ENCODE measurements around the gene TRIM71.
"Not testable (repeated sequence)": the region's sequence is repeated elsewhere in the genome, so short reads cannot be mapped to it uniquely, and the experiment has no call there.

TRIM71 gene

DNA sequence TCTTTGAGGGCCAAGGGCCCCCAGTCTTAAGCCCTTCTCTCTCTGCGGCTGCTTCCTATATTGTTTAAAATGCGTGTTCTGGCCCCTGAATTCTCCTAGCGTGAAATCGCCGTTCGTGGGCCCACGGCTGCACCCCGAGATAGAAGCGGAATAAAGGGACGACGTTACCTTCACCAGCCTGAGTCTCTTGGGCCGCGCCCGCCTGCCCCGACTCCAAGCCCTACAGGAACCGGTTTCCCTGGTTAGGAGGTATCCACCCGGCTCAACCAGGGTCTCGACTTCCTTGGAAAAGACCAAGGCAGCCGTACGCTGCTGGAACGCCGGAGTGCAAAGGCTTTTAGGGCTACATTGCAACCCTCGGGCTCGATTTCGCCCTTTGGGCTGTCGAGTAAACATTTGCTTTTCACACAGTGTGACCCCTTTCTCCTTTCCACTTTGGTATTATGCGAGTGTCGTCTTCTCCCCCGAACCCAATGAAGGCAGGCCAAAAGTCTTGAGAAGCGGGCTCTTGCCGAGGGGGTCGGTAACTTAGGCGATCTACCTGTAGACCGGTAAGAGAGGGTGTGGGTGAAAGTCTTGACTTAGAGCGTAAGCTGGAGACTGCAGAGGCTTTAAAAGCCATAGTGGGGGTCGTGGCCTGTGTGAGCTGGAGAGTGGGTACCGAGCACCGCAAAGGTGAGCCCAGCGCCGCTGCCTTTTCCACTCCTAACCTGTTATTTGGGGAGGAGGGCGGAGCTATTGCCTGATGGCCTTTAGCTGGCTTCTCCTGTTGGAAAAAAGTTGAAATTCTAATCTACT, 2.0 kb downstream of the TRIM71 start:
- DNase-seq (ENCODE audit: low read depth), result no peak

DNA sequence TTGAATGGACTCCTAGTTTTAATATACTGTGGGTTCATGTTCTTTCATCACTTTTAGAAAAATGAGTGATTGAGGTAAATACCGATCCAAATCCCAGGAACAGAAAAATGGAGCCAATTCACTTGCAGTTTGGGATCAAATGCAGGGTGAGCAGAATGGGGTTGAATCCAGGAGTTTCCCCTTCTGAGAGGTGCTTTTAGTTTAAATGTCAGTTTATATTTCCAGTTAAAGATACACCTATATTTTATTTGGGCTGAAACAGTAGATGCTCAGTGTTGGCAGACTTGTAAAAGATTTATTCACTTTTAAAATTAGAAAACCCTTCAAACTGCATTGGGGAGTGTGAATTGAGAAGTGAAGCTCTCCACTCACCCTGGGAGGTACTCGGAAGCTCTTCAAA, 2.6 kb downstream of the TRIM71 start:
- DNase-seq (ENCODE audit: low read depth), result no peak

DNA sequence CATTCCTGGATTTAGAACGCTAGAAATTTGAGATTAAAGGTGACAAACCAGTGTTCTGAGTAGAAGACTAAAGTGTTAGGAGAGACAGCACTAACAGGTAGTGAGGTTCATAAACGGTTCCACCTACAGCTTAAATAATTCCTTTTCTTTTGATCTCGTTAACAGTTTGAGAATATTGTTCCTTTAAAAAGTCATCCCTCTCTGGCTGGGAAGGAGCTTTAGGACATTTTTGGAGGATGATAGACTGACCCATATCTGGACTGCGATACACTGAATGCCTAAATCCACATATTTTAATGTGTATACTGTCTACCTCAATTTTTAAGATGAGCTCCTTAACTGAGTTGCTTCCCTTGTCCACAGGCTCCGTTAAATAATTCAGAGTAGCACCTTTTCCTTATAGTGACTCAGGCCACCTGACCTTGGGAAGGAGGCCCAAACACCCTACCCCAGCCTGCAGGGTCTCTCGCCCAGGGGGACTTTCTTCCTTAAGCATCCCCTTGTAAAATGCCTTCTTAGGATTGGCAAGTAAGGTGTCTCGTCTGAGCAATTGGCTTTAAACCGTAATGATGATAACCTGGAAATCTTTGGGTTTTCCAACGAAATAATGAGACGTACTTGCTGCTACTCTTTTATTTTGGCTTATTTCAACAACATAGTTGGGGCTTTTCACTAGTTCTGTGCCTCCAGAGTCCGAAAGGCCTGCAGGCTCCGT, 3.3 kb downstream of the TRIM71 start:
- no peak for DNase-seq (ENCODE audit: low read depth)

DNA sequence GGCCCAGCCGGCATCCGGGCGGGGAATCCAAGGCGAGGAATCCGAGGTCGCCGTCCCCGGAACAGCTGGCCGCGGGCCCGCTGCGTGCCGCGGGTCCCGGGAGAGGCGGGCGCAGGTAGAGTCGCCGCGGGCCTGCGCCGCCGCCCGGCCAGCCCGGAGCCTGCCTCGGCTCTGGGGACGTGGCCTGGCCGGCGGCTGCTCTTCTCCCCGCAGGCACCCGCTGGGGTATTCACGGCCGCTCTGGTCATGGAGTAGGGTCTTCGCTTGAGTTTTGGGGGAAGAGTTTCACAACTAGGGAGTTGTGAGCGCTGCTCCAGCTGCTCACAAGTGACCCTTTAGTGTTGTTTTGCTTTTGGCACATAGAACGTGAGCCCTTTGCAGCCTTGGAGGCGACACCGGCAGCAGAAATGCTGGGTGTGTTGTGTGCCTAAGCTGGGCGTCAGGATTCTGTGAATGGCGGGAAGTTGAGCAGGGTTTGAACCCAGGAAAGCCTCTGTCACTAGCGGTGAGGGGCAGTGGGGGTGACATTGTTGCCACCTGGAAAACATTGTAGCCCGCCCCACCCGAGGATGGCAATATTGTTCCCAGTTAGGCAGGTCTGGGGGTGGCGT, 4.0 kb downstream of the TRIM71 start:
- no peak for DNase-seq (ENCODE audit: low read depth)

DNA sequence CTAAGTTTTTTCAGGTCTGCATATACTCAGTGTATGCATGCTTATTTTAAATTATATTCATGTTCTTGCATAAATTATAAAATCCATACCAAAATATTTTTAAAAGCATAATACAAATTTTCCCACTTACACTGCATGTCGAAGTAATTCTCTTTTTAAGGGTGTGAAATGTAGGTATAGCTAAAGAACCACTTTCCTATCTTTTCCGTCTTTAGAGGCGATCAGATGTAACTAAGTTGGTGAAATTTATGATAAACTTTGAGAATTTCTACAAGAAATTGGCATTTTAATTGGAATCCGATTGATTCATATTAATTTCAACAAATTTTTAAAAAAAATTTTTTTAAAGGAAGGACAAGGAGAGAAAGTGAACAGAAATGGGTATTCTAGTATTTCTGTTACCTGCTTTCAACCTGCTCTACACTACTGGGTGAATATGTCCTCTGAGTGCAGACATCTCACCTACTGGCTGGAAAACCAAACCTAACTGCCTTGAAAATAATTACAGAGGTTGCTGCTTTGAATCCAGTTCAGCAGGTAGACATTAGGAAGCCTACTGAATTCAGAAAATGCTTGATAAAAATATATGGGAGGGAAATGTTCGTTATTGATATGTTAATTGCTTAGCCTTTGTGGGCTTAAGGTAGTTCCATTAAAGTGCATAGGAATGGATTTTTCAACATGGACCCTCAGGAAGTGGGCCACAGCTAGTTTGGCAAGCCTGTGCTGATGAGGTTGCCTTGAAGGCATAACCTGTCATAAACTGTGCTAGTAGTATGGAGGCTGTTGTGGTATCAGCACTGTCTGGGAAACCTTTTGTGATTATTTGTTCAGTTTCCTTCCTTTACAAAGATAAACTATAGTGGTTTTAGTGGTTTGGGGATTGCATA, 5.1 kb downstream of the TRIM71 start:
- no peak for DNase-seq (ENCODE audit: low read depth)

DNA sequence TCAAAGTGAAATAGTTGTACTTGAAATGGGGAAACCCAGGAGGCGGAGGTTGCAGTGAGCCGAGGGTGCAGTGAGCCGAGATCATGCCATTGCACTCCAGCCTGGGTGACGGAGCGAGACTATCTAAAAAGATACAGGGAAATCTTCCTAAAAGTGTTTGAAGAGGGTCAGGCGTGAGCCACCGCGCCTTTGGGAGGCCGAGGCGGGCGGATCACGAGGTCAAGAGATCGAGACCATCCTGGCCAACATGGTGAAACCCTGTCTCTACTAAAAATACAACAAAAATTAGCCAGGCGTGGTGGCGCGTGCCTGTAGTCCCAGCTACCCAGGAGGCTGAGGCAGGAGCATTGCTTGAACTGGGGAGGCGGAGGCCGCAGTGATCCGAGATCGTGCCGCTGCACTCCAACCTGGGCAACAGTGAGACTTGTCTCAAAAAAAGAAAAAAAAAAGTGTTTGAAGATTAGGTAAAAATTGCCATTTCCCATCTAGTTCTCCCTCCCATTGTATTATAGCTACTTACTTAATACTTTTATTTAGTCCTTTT, 5.9 kb downstream of the TRIM71 start:
- not testable (repeated sequence) for DNase-seq (ENCODE audit: low read depth)

DNA sequence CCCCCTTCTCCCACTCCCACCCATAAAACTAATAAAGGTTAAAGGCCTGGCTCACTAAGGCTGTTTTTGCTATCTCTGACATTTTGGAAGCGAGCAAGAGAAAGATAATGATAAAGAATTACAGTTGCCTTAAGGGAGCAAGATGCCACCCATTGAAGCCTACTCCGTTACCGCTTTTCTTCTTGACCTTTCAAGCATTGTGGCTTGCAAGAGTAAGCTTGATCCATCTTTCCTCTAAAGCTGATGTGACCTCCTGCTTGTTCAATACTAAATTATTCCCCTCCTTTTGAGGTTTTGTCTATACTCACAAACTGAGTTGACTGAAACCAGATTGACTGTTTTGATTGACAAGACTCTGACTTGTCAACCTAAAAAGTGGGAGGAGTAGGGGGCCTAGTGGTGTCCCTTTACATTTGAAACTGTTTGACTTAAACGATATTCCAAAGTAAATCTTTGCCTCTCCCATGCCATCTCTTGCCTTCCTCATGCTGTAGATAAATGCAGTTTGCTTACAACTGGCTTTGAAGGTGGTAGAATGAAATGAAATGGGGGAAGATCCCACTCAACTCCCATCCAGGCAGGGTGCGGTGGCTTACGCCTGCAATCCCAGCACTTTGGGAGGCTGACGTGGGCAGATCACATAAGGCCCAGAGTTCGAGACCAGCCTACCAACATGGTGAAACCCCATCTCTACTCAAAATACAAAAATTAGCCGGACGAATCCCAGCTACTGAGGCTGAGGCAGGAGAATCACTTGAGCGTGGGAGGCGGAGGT, 8.0 kb downstream of the TRIM71 start:
- no peak for DNase-seq (ENCODE audit: low read depth)

DNA sequence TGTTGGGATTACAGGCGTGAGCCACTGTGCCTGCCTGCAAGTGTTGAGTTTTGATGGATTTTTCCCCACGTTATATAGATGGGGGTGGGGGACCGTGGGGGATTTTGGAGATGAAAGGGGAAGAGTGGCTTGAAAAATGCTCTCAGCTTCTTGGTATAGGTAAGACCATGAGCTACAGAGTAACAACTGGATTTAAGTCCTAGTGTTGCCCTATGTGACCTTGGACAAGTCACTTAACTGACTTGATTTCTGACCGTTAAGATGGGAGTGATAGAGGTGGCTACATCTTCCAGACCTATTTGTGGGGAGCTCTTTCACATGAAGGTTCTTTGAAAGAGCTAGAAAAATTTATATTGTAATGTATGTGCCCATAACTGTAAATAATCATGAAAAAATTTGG, 13.3 kb downstream of the TRIM71 start:
- no peak for DNase-seq (ENCODE audit: low read depth)

DNA sequence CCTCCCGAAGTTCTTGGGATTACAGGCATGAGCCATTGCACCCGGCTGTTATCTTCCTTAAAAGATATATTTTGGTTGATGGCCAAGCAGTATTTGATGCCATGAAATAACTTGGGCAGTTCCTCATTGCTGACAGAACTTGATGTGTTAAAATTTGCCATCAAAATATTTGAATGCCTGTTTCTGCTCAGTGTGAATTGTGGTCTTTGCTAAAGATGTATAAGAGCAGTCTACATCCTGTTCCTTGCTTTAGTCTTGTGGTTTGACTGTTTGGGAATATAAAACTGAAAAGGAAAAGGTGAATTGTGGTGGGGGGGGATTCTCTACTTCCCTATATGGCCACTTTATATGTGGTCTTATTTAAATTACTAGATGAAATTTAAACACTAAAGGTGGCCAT, 14.0 kb downstream of the TRIM71 start:
- no peak for DNase-seq (ENCODE audit: low read depth)

DNA sequence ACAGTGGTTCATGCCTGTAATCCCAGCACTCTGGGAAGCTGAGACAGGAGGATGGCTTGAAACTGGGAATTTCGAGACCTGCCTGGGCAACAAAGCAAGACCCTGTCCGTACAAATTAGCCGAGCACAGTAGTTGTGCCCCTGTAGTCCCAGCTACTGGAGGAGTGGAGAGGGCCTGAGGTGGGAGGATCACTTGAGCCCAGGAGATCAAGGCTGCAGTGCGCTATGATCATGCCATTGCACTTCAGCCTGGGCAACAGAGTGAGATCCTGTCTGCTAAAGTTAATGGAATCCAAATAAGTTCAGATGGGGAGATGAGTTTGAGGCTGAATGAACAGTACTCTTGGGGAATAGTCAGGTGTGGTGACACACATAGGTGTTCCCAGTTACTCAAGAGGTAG, 14.4 kb downstream of the TRIM71 start:
- DNase-seq (ENCODE audit: low read depth), result no peak

DNA sequence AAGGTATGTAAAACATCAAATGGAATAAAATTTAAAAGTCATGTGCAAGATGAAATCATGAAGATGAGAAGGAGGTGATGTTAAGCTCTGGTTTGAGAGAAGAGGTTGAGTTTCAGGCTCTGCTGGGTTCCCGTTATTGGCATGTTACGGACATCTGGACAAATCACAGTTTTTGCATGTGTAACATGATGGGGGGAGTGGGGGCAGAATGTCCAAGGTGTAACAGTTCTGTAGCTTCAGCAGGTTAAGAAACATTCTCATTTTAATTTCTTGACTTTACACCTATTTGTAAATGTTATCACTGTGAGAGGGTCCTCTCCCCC, 17.2 kb downstream of the TRIM71 start:
- DNase-seq (ENCODE audit: low read depth), result no peak

DNA sequence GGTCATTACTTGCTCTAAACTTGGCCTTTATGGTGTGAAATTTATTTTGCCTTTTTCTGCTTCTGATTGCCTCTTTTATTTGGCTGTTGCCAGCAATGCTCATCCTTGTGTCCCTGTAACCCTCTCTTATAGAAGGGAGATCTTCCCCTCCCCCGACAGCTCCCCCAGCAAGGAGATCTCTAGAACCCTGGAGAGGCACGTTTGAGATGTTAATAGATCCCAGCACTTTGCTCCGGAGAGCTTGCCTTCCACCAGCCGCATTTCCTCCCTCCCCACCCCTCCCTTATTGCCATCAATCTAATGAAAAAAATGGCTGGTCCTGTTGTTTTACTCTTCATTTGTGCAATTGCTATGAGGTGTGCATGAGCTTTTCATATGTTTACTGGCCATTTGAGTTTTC, 18.2 kb downstream of the TRIM71 start:
- no peak for DNase-seq (ENCODE audit: low read depth)

DNA sequence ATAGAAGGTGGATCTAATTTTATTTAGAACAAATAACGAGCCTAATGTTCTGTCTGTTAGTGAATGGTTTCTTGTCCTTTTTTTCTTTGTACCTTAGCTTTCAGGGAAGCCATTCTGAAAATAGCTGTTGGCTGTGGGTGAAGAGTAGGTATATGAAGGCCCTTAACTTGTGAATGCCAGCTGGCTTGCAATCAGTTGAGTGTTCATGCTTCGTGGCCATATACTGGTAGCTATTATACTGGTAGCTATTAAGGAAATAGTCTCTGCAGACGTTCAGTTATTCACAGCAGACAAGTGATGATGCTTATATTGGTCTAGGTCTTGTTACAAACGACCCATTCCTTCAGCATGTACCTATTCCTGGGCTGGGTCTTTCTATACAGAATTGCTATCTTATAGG, 18.8 kb downstream of the TRIM71 start:
- no peak for DNase-seq (ENCODE audit: low read depth)

DNA sequence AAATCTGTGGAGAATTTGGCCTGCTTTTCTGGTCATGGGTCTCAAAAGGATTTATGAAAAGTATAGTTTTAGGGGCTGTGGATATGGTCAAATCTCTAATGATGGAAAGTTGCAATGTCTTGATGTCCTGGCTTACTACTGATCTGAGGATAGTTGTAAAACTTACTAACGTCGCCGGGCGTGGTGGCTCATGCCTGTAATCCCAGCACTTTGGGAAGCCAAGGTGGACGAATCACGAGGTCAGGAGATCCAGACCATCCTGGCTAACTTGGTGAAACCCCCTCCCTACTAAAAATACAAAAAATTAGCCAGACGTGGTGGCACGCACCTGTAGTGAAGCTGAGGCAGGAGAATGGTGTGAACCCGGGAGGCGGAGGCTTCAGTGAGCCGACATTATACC, 19.6 kb downstream of the TRIM71 start:
- no peak for DNase-seq (ENCODE audit: low read depth)

DNA sequence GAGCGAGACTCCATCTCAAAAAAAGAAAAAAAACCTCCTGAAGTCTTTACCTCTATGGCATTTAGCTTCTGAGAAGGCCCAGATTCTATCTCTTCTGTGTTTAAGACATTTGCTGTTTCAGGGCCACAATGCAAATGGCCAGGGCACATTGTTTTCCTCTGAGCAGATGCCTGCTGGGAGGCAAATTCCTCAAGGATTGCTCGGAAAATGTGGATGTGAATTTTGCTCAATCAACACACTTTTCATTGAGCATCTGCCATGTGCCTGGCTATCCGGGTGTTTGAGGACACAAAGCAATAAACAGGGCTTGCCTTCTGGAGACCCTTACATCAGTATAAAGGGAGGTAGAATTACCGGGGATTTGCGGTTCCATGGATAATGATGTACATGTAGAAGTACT, 20.0 kb downstream of the TRIM71 start:
- DNase-seq (ENCODE audit: low read depth), result no peak

DNA sequence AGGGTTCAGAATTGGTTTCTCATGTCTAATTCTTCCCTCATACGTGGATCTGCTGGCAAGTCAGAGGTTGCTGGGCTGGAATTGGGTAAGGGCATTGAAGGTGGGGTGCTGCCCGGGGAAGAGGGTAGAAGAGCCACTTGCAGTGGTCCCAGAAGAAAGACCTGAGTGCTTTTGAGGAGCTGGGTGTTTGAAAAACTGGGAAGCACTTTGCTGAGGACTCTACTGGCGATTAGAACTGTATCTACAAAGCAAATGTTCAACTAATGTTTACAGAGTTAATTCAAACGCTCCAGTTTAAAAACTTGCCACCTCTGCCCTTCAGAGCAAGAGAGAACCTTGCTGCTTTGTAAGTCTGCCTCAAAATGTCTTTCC, 21.9 kb downstream of the TRIM71 start:
- no peak for DNase-seq (ENCODE audit: low read depth)

DNA sequence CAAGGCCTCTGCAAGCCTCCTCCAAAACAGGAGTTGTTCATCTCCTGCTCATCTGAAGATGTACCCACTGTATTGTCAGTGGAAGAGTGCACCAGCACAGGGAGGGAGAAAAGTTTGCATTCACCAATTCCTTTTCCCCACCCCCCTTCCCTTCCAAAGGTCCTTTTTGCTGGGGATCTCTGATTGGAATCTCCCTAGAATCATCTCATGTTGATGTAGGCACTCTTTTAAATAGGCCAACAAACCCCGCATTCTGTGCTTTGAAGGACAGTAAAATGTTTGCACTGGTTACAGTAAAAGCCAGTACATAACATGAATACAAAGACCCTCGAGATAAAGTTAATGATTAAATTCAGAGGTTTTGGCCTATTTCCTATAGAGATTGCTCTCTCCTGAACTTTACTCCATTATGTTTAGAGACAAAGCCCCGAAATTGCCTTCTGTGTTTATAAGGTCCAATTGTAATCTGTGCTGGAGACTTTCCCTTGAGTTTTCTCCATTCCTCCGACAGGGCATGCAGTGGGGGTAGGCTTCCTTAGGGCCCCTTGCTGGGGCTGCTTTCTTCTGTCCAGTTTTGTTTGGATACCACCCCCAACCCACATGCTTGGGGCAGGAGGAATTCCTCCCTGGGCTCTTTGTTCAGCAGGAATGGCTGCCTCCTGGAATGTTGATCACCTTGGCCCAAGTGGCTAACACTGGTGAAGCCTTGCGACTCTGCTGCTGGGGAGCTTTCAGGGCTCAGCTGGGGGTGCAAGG, 22.5 kb downstream of the TRIM71 start:
- DNase-seq (ENCODE audit: low read depth), result no peak

DNA sequence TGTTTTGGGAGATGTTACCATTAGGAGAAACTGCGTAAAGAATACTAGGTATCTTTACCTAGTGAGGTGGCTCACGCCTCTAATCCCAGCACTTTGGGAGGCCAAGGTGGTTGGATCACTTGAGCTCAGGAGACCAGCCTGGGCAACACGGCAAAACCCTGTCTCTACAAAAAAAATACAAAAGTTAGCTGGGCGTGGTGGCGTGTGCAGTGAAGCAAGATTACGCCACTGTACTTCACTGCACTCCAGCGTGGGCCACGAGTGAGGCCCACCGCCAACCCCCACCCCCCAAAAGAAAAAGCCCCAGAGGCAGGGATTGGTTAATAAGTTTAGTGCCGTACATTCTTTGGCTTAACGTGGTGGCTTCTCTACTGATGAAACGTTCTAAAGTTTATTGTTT, 23.5 kb downstream of the TRIM71 start:
- no peak for DNase-seq (ENCODE audit: low read depth)

DNA sequence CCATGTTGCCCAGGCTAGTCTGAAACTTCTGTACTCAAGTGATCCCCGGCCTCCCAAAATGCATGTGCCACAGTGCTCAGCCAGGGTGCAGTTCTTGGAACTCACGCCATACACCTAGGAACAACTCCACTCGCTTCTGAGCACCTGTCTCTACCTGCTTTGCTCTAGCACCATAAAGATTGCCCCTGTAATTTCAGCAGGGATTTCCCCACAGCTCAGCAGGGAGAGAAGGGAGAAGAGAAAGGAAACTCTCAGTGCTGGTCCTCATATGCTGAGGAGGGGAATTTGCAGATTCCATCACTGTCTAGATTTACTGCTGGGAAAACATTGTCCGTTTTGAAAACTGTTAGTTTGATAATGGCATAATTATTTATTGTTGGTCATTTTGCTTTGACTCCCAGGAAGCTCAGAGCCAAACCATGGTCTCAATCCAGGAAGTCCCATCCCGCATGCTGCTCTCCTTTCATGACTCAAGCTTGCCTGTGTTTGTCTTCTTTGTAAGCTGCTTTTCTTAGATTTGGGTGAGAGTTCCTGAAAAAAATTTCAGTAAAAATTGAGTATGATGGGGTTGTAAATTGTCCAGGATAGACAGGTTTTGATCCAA, 24.2 kb downstream of the TRIM71 start:
- no peak for DNase-seq (ENCODE audit: low read depth)

DNA sequence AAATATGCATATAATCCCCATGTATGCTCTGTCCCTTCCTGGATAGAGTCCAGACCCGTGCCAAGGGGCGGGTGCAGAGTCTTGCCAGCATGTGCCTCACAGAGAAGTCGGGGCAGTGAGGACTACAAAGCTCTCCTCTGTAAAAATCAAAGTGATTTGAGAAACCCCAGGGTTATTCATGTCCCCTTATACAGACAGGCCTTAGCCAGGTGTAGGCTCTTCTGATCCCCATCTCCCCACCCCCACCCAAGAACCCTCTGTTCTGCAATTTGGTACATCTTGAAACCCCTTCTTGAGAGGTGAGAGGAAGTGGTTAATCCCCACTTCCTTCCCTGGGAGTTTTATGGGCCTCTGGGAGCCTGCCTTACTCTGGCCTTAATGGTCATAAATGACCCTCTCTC, 24.7 kb downstream of the TRIM71 start:
- DNase-seq (ENCODE audit: low read depth), result no peak

Measured in activated gamma-delta T cell treated with anti-CD3 and anti-CD28 coated beads, Interleukin-2, amount 50 U/mL, for 16 hours (primary cell).